ENCODE measurements around the gene ULK4. TPM values are rescaled to one million over a fixed set of nuclear protein-coding genes. Genes with fewer than 3 reads are reported as not detected.
"Not testable (repeated sequence)": the region's sequence is repeated elsewhere in the genome, so short reads cannot be mapped to it uniquely, and the experiment has no call there.

Gene ULK4
- total RNA-seq, 1 experiment from 2014 or later, result 3.6 TPM

- H3K36me3 ChIP-seq, result no peaks in the 10 kb centered on the region
- no peak overlapping the region for H3K4me3 ChIP-seq
- H3K27me3 ChIP-seq, result no peaks in the 10 kb centered on the region
- no peak for DNase-seq
- H3K9me3 ChIP-seq, result no peaks in the 10 kb centered on the region
Observed at GRCh38 chr3:41746215-41746614, 215.7 kb downstream of the ULK4 start.

- no peak overlapping the region for H3K4me3 ChIP-seq
- DNase-seq, result no peak
Observed at GRCh38 chr3:41742121-41742520, 219.8 kb downstream of the ULK4 start.

GRCh38 chr3:41740374-41740886, 221.5 kb downstream of the ULK4 start:
- no peak for DNase-seq
- Histone ChIP-seq H3K9me3 (no peaks in the 10 kb centered on the region), H3K36me3 (no peaks in the 10 kb centered on the region), H3K27me3 (no peaks in the 10 kb centered on the region), H3K4me3 (no peak overlapping the region)

More at GRCh38 chr3:41742121-41742520, 219.8 kb downstream of the ULK4 start:
- Histone ChIP-seq H3K27me3 (no peaks in the 10 kb centered on the region), H3K36me3 (no peaks in the 10 kb centered on the region), H3K9me3 (no peaks in the 10 kb centered on the region)

GRCh38 chr3:41726891-41727290, 235.0 kb downstream of the ULK4 start:
- Histone ChIP-seq H3K4me3 (no peak overlapping the region), H3K27me3 (no peaks in the 10 kb centered on the region), H3K36me3 (no peaks in the 10 kb centered on the region), H3K9me3 (no peaks in the 10 kb centered on the region)
- no peak for DNase-seq

- Histone ChIP-seq H3K4me3 (no peak overlapping the region), H3K27me3 (no peaks in the 10 kb centered on the region), H3K9me3 (no peaks in the 10 kb centered on the region), H3K36me3 (no peaks in the 10 kb centered on the region)
- DNase-seq, result no peak
Observed at GRCh38 chr3:41717641-41718040, 244.3 kb downstream of the ULK4 start.

- Histone ChIP-seq H3K27me3 (no peaks in the 10 kb centered on the region), H3K36me3 (no peaks in the 10 kb centered on the region), H3K4me3 (no peak overlapping the region), H3K9me3 (no peaks in the 10 kb centered on the region)
- no peak for DNase-seq
Observed at GRCh38 chr3:41716471-41716870, 245.4 kb downstream of the ULK4 start.

GRCh38 chr3:41715376-41715775, 246.5 kb downstream of the ULK4 start:
- H3K27me3 ChIP-seq, result no peaks in the 10 kb centered on the region
- H3K9me3 ChIP-seq, result no peaks in the 10 kb centered on the region
- H3K4me3 ChIP-seq, result no peak overlapping the region
- H3K36me3 ChIP-seq, result no peaks in the 10 kb centered on the region
- DNase-seq, result no peak

- no peaks in the 10 kb centered on the region for H3K9me3 ChIP-seq
- H3K4me3 ChIP-seq, result no peak overlapping the region
- DNase-seq, result no peak
- H3K27me3 ChIP-seq, result no peaks in the 10 kb centered on the region
- no peaks in the 10 kb centered on the region for H3K36me3 ChIP-seq
Observed at GRCh38 chr3:41711651-41712050, 250.3 kb downstream of the ULK4 start.

GRCh38 chr3:41710646-41711388, 251.1 kb downstream of the ULK4 start:
- no peak overlapping the region for H3K4me3 ChIP-seq
- no peaks in the 10 kb centered on the region for H3K36me3 ChIP-seq
- no peaks in the 10 kb centered on the region for H3K27me3 ChIP-seq
- H3K9me3 ChIP-seq, result no peaks in the 10 kb centered on the region
- peak; percentile 10 for DNase-seq

GRCh38 chr3:41709213-41709612, 252.7 kb downstream of the ULK4 start:
- H3K27me3 ChIP-seq, DNase-seq, H3K4me3 ChIP-seq, H3K9me3 ChIP-seq, H3K36me3 ChIP-seq: not testable (repeated sequence)

- DNase-seq, result no peak
- Histone ChIP-seq H3K9me3 (no peaks in the 10 kb centered on the region), H3K27me3 (no peaks in the 10 kb centered on the region), H3K36me3 (no peaks in the 10 kb centered on the region), H3K4me3 (no peak overlapping the region)
Observed at GRCh38 chr3:41708176-41708575, 253.7 kb downstream of the ULK4 start.

- Histone ChIP-seq H3K9me3 (no peaks in the 10 kb centered on the region), H3K36me3 (no peaks in the 10 kb centered on the region), H3K4me3 (no peak overlapping the region), H3K27me3 (no peaks in the 10 kb centered on the region)
- DNase-seq, result no peak
Observed at GRCh38 chr3:41705893-41706292, 256.0 kb downstream of the ULK4 start.

- Histone ChIP-seq H3K9me3 (no peaks in the 10 kb centered on the region), H3K27me3 (no peaks in the 10 kb centered on the region), H3K36me3 (no peaks in the 10 kb centered on the region), H3K4me3 (no peak overlapping the region)
- no peak for DNase-seq
Observed at GRCh38 chr3:41701191-41701698, 260.7 kb downstream of the ULK4 start.

- H3K36me3 ChIP-seq, result no peaks in the 10 kb centered on the region
- no peaks in the 10 kb centered on the region for H3K27me3 ChIP-seq
- H3K9me3 ChIP-seq, result no peaks in the 10 kb centered on the region
- DNase-seq, result no peak
- H3K4me3 ChIP-seq, result no peak overlapping the region
Observed at GRCh38 chr3:41700155-41700554, 261.7 kb downstream of the ULK4 start.

- Histone ChIP-seq H3K27me3 (no peaks in the 10 kb centered on the region), H3K9me3 (no peaks in the 10 kb centered on the region), H3K4me3 (no peak overlapping the region), H3K36me3 (no peaks in the 10 kb centered on the region)
- no peak for DNase-seq
Observed at GRCh38 chr3:41698898-41699297, 263.0 kb downstream of the ULK4 start.

- H3K9me3 ChIP-seq, result no peaks in the 10 kb centered on the region
- DNase-seq, result no peak
- H3K36me3 ChIP-seq, result no peaks in the 10 kb centered on the region
- no peak overlapping the region for H3K4me3 ChIP-seq
- no peaks in the 10 kb centered on the region for H3K27me3 ChIP-seq
Observed at GRCh38 chr3:41697702-41698101, 264.2 kb downstream of the ULK4 start.

GRCh38 chr3:41695806-41696205, 266.1 kb downstream of the ULK4 start:
- not testable (repeated sequence) for H3K4me3 ChIP-seq, H3K9me3 ChIP-seq, H3K27me3 ChIP-seq, H3K36me3 ChIP-seq, DNase-seq

- Histone ChIP-seq H3K36me3 (no peaks in the 10 kb centered on the region), H3K27me3 (no peaks in the 10 kb centered on the region), H3K4me3 (no peak overlapping the region), H3K9me3 (no peaks in the 10 kb centered on the region)
- no peak for DNase-seq
Observed at GRCh38 chr3:41693799-41694198, 268.1 kb downstream of the ULK4 start.

All from MG63 (cell line).